Ishikawa (cell line): Measurements from ENCODE around the gene FURIN.

Experiments
- NFIC ChIP-seq: IDR thresholded peaks from 2 replicates; pipeline ENCODE4 v1.6.1; 2012
- REST ChIP-seq: IDR thresholded peaks from 2 replicates; pipeline ENCODE4 v1.6.1; 2012; ENCODE audit warnings: low read depth, mild to moderate bottlenecking
- TEAD4 ChIP-seq: IDR thresholded peaks from 2 replicates; pipeline ENCODE4 v1.6.1; 2012

- TF ChIP-seq TEAD4 (no peak), NFIC (no peak), REST (no peak)
These were observed 24.2 kb downstream of the FURIN start for GRCh38 chr15:90892498-90893174.
